Endothelial cell (in vitro differentiated cells): Measurements from ENCODE around the gene LARGE1. TPM values are rescaled to one million over a fixed set of nuclear protein-coding genes. Genes with fewer than 3 reads are reported as not detected.

Experiments
- DNase-seq: peaks from one replicate; pipeline ENCODE4 v3.0.0; 2021; ENCODE audit warnings: low spot score
- H3K27ac Mint-ChIP-seq: one replicate; pipeline ENCODE4 v1.8.0; 2021; ENCODE audit warnings: mixed read lengths, inconsistent platforms; ENCODE audit not compliant: unreplicated experiment
- H3K27me3 Mint-ChIP-seq: one replicate; pipeline ENCODE4 v1.8.0; 2021; ENCODE audit warnings: mild to moderate bottlenecking, moderate library complexity, mixed read lengths, inconsistent platforms; ENCODE audit not compliant: unreplicated experiment
- H3K36me3 Mint-ChIP-seq: one replicate; pipeline ENCODE4 v1.8.0; 2021; ENCODE audit warnings: mild to moderate bottlenecking, low read depth, mixed read lengths, inconsistent platforms; ENCODE audit not compliant: unreplicated experiment
- H3K4me1 Mint-ChIP-seq: one replicate; pipeline ENCODE4 v1.8.0; 2021; ENCODE audit warnings: mild to moderate bottlenecking, mixed read lengths, inconsistent platforms; ENCODE audit not compliant: unreplicated experiment
- H3K4me3 Mint-ChIP-seq: one replicate; pipeline ENCODE4 v1.8.0; 2021; ENCODE audit warnings: mild to moderate bottlenecking, mixed read lengths, inconsistent platforms; ENCODE audit not compliant: unreplicated experiment
- H3K9me3 Mint-ChIP-seq: one replicate; pipeline ENCODE4 v1.8.0; 2021; ENCODE audit warnings: mixed read lengths, inconsistent platforms; ENCODE audit not compliant: unreplicated experiment
- total RNA-seq: library from RNA; stranded (reverse); fragmentation: NEBNext Ultra II Directional; extraction: Animal tissue kit (Norgen Biotek cat#: 25700); gene quantifications from one replicate; pipeline ENCODE4 v1.2.1, GENCODE V29; 2021; ENCODE audit not compliant: unreplicated experiment
- TF ChIP-seq, protein P1 (sequence below): fragments of 200-600 bp; sonication (generic); IDR thresholded peaks from one replicate; pipeline ENCODE4 v1.5.0; 2021; ENCODE audit warnings: antibody characterized with exemption; ENCODE audit not compliant: unreplicated experiment

The LARGE1 gene
- total RNA-seq, 1 donor from 2014 or later: 25.4 TPM

GRCh38 chr22:33917744-33918406, 2.4 kb downstream of the LARGE1 start:
- H3K9me3 Mint-ChIP-seq: no peaks in the 10 kb centered on the region
- TF ChIP-seq, protein P1, sequence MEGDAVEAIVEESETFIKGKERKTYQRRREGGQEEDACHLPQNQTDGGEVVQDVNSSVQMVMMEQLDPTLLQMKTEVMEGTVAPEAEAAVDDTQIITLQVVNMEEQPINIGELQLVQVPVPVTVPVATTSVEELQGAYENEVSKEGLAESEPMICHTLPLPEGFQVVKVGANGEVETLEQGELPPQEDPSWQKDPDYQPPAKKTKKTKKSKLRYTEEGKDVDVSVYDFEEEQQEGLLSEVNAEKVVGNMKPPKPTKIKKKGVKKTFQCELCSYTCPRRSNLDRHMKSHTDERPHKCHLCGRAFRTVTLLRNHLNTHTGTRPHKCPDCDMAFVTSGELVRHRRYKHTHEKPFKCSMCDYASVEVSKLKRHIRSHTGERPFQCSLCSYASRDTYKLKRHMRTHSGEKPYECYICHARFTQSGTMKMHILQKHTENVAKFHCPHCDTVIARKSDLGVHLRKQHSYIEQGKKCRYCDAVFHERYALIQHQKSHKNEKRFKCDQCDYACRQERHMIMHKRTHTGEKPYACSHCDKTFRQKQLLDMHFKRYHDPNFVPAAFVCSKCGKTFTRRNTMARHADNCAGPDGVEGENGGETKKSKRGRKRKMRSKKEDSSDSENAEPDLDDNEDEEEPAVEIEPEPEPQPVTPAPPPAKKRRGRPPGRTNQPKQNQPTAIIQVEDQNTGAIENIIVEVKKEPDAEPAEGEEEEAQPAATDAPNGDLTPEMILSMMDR: no peak

GRCh38 chr22:33914699-33915098, 5.6 kb downstream of the LARGE1 start:
- H3K4me1 Mint-ChIP-seq: peaks cover 26% of the 10 kb centered on the region
- no peak overlapping the region for H3K27ac Mint-ChIP-seq
- TF ChIP-seq, protein P1: no peak
- H3K36me3 Mint-ChIP-seq: peaks cover 5% of the 10 kb centered on the region
- no peak overlapping the region for H3K4me3 Mint-ChIP-seq
- H3K27me3 Mint-ChIP-seq: peaks cover 2% of the 10 kb centered on the region
- no peaks in the 10 kb centered on the region for H3K9me3 Mint-ChIP-seq
- no peak for DNase-seq

More at GRCh38 chr22:33917744-33918406, 2.4 kb downstream of the LARGE1 start:
- Mint-ChIP-seq H3K27me3 (peaks cover 8% of the 10 kb centered on the region), H3K36me3 (peaks cover 8% of the 10 kb centered on the region), H3K27ac (no peak overlapping the region), H3K4me3 (peak overlapping the region; percentile 17), H3K4me1 (peaks cover 29% of the 10 kb centered on the region)
- DNase-seq: no peak

GRCh38 chr22:33914131-33914530, 6.1 kb downstream of the LARGE1 start:
- DNase-seq: no peak
- Mint-ChIP-seq H3K36me3 (peaks cover 3% of the 10 kb centered on the region), H3K27me3 (peaks cover 2% of the 10 kb centered on the region), H3K4me1 (peaks cover 23% of the 10 kb centered on the region), H3K27ac (no peak overlapping the region), H3K9me3 (no peaks in the 10 kb centered on the region), H3K4me3 (no peak overlapping the region)
- TF ChIP-seq, protein P1: no peak

GRCh38 chr22:33913188-33913587, 7.1 kb downstream of the LARGE1 start:
- DNase-seq: no peak
- Mint-ChIP-seq H3K9me3 (no peaks in the 10 kb centered on the region), H3K4me1 (peaks cover 20% of the 10 kb centered on the region), H3K4me3 (no peak overlapping the region), H3K27me3 (peaks cover 2% of the 10 kb centered on the region), H3K36me3 (no peaks in the 10 kb centered on the region), H3K27ac (no peak overlapping the region)
- TF ChIP-seq, protein P1: no peak

- Mint-ChIP-seq H3K4me1 (peaks cover 9% of the 10 kb centered on the region), H3K27me3 (peaks cover 2% of the 10 kb centered on the region), H3K36me3 (no peaks in the 10 kb centered on the region), H3K9me3 (no peaks in the 10 kb centered on the region), H3K4me3 (no peak overlapping the region), H3K27ac (no peak overlapping the region)
- DNase-seq: no peak
- TF ChIP-seq, protein P1: no peak
These were observed 10.4 kb downstream of the LARGE1 start for GRCh38 chr22:33909911-33910310.
